Measurements from ENCODE around the gene LCAT.

Gene LCAT

GRCh38 chr16:67943619-67944504, at the start of gene LCAT:
Gene LCAT (minus strand): TSS chr16:67944120. CDS start chr16:67944101, 19 bp downstream.
- no peak for TF ChIP-seq CTCF (IDR thresholded peaks at IDR 0.05; ENCODE audit: insufficient read depth, low read depth, low read length, missing control alignments)
- H3K4me3 ChIP-seq (ENCODE audit: low read length) = no peak within 1 kb of the TSS
- DNase-seq (ENCODE audit: low read depth) = no peak

GRCh38 chr16:67993207-67994039, 49.5 kb upstream of the LCAT start:
- TF ChIP-seq CTCF (IDR thresholded peaks at IDR 0.05; ENCODE audit: insufficient read depth, low read depth, low read length, missing control alignments) = peak; percentile 65
- H3K4me3 ChIP-seq (ENCODE audit: low read length) = peak overlapping the region; percentile 13
- peak; percentile 68 for DNase-seq (ENCODE audit: low read depth)

GRCh38 chr16:67992661-67993206, 48.8 kb upstream of the LCAT start:
- no peak for TF ChIP-seq CTCF (IDR thresholded peaks at IDR 0.05; ENCODE audit: insufficient read depth, low read depth, low read length, missing control alignments)
- H3K4me3 ChIP-seq (ENCODE audit: low read length) = no peak overlapping the region

GRCh38 chr16:67990018-67990386, 46.1 kb upstream of the LCAT start:
- H3K4me3 ChIP-seq (ENCODE audit: low read length) = no peak overlapping the region
- no peak for TF ChIP-seq CTCF (IDR thresholded peaks at IDR 0.05; ENCODE audit: insufficient read depth, low read depth, low read length, missing control alignments)
- no peak for DNase-seq (ENCODE audit: low read depth)

More at GRCh38 chr16:67992661-67993206, 48.8 kb upstream of the LCAT start:
- DNase-seq (ENCODE audit: low read depth) = no peak

- TF ChIP-seq CTCF (IDR thresholded peaks at IDR 0.05; ENCODE audit: insufficient read depth, low read depth, low read length, missing control alignments) = no peak
- no peak overlapping the region for H3K4me3 ChIP-seq (ENCODE audit: low read length)
- no peak for DNase-seq (ENCODE audit: low read depth)
These were observed 45.5 kb upstream of the LCAT start for GRCh38 chr16:67989322-67990017.

- no peak for TF ChIP-seq CTCF (IDR thresholded peaks at IDR 0.05; ENCODE audit: insufficient read depth, low read depth, low read length, missing control alignments)
- H3K4me3 ChIP-seq (ENCODE audit: low read length) = no peak overlapping the region
- no peak for DNase-seq (ENCODE audit: low read depth)
These were observed 44.8 kb upstream of the LCAT start for GRCh38 chr16:67988675-67989074.

All from epithelial cell of esophagus (primary cell).